Endothelial cell (in vitro differentiated cells): ENCODE data around the gene CENPM. TPM values are rescaled to one million over a fixed set of nuclear protein-coding genes. Genes with fewer than 3 reads are reported as not detected.

Source experiments
- DNase-seq: peaks from one replicate; pipeline ENCODE4 v3.0.0; 2021; ENCODE audit warnings: low spot score
- H3K27ac Mint-ChIP-seq: one replicate; pipeline ENCODE4 v1.8.0; 2021; ENCODE audit warnings: mixed read lengths, inconsistent platforms; ENCODE audit not compliant: unreplicated experiment
- H3K27me3 Mint-ChIP-seq: one replicate; pipeline ENCODE4 v1.8.0; 2021; ENCODE audit warnings: mild to moderate bottlenecking, moderate library complexity, mixed read lengths, inconsistent platforms; ENCODE audit not compliant: unreplicated experiment
- H3K36me3 Mint-ChIP-seq: one replicate; pipeline ENCODE4 v1.8.0; 2021; ENCODE audit warnings: mild to moderate bottlenecking, low read depth, mixed read lengths, inconsistent platforms; ENCODE audit not compliant: unreplicated experiment
- H3K4me1 Mint-ChIP-seq: one replicate; pipeline ENCODE4 v1.8.0; 2021; ENCODE audit warnings: mild to moderate bottlenecking, mixed read lengths, inconsistent platforms; ENCODE audit not compliant: unreplicated experiment
- H3K4me3 Mint-ChIP-seq: one replicate; pipeline ENCODE4 v1.8.0; 2021; ENCODE audit warnings: mild to moderate bottlenecking, mixed read lengths, inconsistent platforms; ENCODE audit not compliant: unreplicated experiment
- H3K9me3 Mint-ChIP-seq: one replicate; pipeline ENCODE4 v1.8.0; 2021; ENCODE audit warnings: mixed read lengths, inconsistent platforms; ENCODE audit not compliant: unreplicated experiment
- CTCF ChIP-seq: fragments of 200-600 bp; sonication (generic); IDR thresholded peaks from one replicate; pipeline ENCODE4 v1.5.0; 2021; ENCODE audit warnings: antibody characterized with exemption; ENCODE audit not compliant: unreplicated experiment
- total RNA-seq: library from RNA; stranded (reverse); fragmentation: NEBNext Ultra II Directional; extraction: Animal tissue kit (Norgen Biotek cat#: 25700); gene quantifications from one replicate; pipeline ENCODE4 v1.2.1, GENCODE V29; 2021; ENCODE audit not compliant: unreplicated experiment

The CENPM gene
- total RNA-seq, 1 donor from 2014 or later, result 5.2 TPM

GRCh38 chr22:41920271-41920976, 26.5 kb downstream of the CENPM start:
- Mint-ChIP-seq H3K27me3 (peaks cover 15% of the 10 kb centered on the region), H3K9me3 (no peaks in the 10 kb centered on the region), H3K4me1 (peaks cover 32% of the 10 kb centered on the region), H3K4me3 (no peak overlapping the region), H3K27ac (peak overlapping the region; percentile 61), H3K36me3 (no peaks in the 10 kb centered on the region)
- TF ChIP-seq CTCF, result no peak
- peak; percentile 37 for DNase-seq

- DNase-seq, result peak; percentile 70
- H3K27me3 Mint-ChIP-seq, result peaks cover 12% of the 10 kb centered on the region
- H3K4me3 Mint-ChIP-seq, result no peak overlapping the region
Measured at GRCh38 chr22:41919357-41920224, 27.4 kb downstream of the CENPM start.

GRCh38 chr22:41917903-41918791, 28.8 kb downstream of the CENPM start:
- H3K9me3 Mint-ChIP-seq, result no peaks in the 10 kb centered on the region
- DNase-seq, result peak; percentile 8
- H3K4me3 Mint-ChIP-seq, result no peak overlapping the region
- no peak for TF ChIP-seq CTCF
- peaks cover 15% of the 10 kb centered on the region for H3K27me3 Mint-ChIP-seq
- no peaks in the 10 kb centered on the region for H3K36me3 Mint-ChIP-seq
- peaks cover 32% of the 10 kb centered on the region for H3K4me1 Mint-ChIP-seq
- no peak overlapping the region for H3K27ac Mint-ChIP-seq

More at GRCh38 chr22:41919357-41920224, 27.4 kb downstream of the CENPM start:
- TF ChIP-seq CTCF, result no peak
- H3K9me3 Mint-ChIP-seq, result no peaks in the 10 kb centered on the region
- H3K36me3 Mint-ChIP-seq, result no peaks in the 10 kb centered on the region
- H3K4me1 Mint-ChIP-seq, result peaks cover 32% of the 10 kb centered on the region
- H3K27ac Mint-ChIP-seq, result no peak overlapping the region

GRCh38 chr22:41917375-41917902, 29.5 kb downstream of the CENPM start:
- H3K36me3 Mint-ChIP-seq, result no peaks in the 10 kb centered on the region
- H3K27me3 Mint-ChIP-seq, result peaks cover 17% of the 10 kb centered on the region
- TF ChIP-seq CTCF, result no peak
- H3K4me3 Mint-ChIP-seq, result no peak overlapping the region
- no peaks in the 10 kb centered on the region for H3K9me3 Mint-ChIP-seq
- H3K4me1 Mint-ChIP-seq, result peaks cover 32% of the 10 kb centered on the region
- H3K27ac Mint-ChIP-seq, result no peak overlapping the region
- DNase-seq, result peak; percentile 8
